Activated CD8-positive, alpha-beta T cell treated with anti-CD3 and anti-CD28 coated beads, Interleukin-2, amount 10 ng/mL, durations not matched to agents 7 days and 5 days (primary cell): ENCODE results near the gene GOLGA6D. TPM values are rescaled to one million over a fixed set of nuclear protein-coding genes. Genes with fewer than 3 reads are reported as not detected.
"Not testable (repeated sequence)": the region's sequence is repeated elsewhere in the genome, so short reads cannot be mapped to it uniquely, and the experiment has no call there.

ENCODE experiments used
- ATAC-seq: fragments of 150-1000 bp; cut with Tn5 transposase; one replicate; pipeline ENCODE4 v1.10.0; 2021; ENCODE audit warnings: moderate library complexity
- CTCF ChIA-PET: fragments of 350-600 bp; sonication (Branson Sonifier 250); formaldehyde crosslinking; loops from one replicate; lab custom pipeline; 2021; ENCODE audit warnings: antibody characterized with exemption; lab: Charles Lee
- POLR2A ChIA-PET: fragments of 350-600 bp; sonication (Branson Sonifier 250); formaldehyde crosslinking; loops from one replicate; lab custom pipeline; 2021; ENCODE audit warnings: antibody characterized with exemption; lab: Charles Lee
- DNase-seq: peaks from one replicate; pipeline ENCODE4 v3.0.0-alpha.2; 2020
- H3K27ac Mint-ChIP-seq: one replicate; pipeline ENCODE4 v1.8.0; 2021; ENCODE audit warnings: mild to moderate bottlenecking, mixed read lengths
- H3K27me3 Mint-ChIP-seq: one replicate; pipeline ENCODE4 v1.8.0; 2021; ENCODE audit warnings: low read depth, mixed read lengths
- H3K36me3 Mint-ChIP-seq: one replicate; pipeline ENCODE4 v1.8.0; 2021; ENCODE audit warnings: low read depth, mixed read lengths
- H3K4me1 Mint-ChIP-seq: one replicate; pipeline ENCODE4 v1.8.0; 2021; ENCODE audit warnings: low read depth, mixed read lengths
- H3K4me3 Mint-ChIP-seq: one replicate; pipeline ENCODE4 v1.8.0; 2021; ENCODE audit warnings: mild to moderate bottlenecking, mixed read lengths
- H3K9me3 Mint-ChIP-seq: one replicate; pipeline ENCODE4 v1.8.0; 2022; ENCODE audit warnings: mixed read lengths; ENCODE audit not compliant: insufficient read depth
- total RNA-seq, 2 experiments: library from RNA; stranded (reverse); gene quantifications; one replicate each; pipeline ENCODE4 v1.2.3, GENCODE V29; 2021

Gene GOLGA6D
- total RNA-seq, 2 experiments from 2014 or later = not detected

- Mint-ChIP-seq H3K9me3 (no peaks in the 10 kb centered on the region), H3K36me3 (no peaks in the 10 kb centered on the region), H3K27ac (no peak overlapping the region), H3K4me3 (no peak overlapping the region), H3K27me3 (peaks cover 9% of the 10 kb centered on the region), H3K4me1 (no peaks in the 10 kb centered on the region)
- ATAC-seq (no peak), DNase-seq (no peak)
- ChIA-PET POLR2A (no interaction called here), CTCF (no interaction called here)
These were observed 39.1 kb downstream of the GOLGA6D start for GRCh38 chr15:75321711-75322110.

GRCh38 chr15:75325922-75326321 is 43.3 kb downstream of the GOLGA6D start:
- H3K9me3 Mint-ChIP-seq = no peaks in the 10 kb centered on the region
- H3K4me1 Mint-ChIP-seq = no peaks in the 10 kb centered on the region
- H3K27me3 Mint-ChIP-seq = peaks cover 6% of the 10 kb centered on the region
- DNase-seq (no peak), ATAC-seq (no peak)
- H3K27ac Mint-ChIP-seq = no peak overlapping the region
- CTCF ChIA-PET = no interaction called here
- POLR2A ChIA-PET = no interaction called here
- H3K4me3 Mint-ChIP-seq = no peak overlapping the region
- no peaks in the 10 kb centered on the region for H3K36me3 Mint-ChIP-seq

- Mint-ChIP-seq H3K9me3 (no peaks in the 10 kb centered on the region), H3K36me3 (no peaks in the 10 kb centered on the region), H3K27me3 (peaks cover 3% of the 10 kb centered on the region), H3K27ac (no peak overlapping the region), H3K4me3 (no peak overlapping the region), H3K4me1 (no peaks in the 10 kb centered on the region)
- no peak for DNase-seq
- ChIA-PET POLR2A (no interaction called here), CTCF (no interaction called here)
- ATAC-seq = no peak
These were observed 44.4 kb downstream of the GOLGA6D start for GRCh38 chr15:75327005-75327404.

- Mint-ChIP-seq H3K9me3 (no peaks in the 10 kb centered on the region), H3K4me1 (no peaks in the 10 kb centered on the region), H3K36me3 (no peaks in the 10 kb centered on the region), H3K27ac (no peak overlapping the region), H3K4me3 (no peak overlapping the region), H3K27me3 (peaks cover 4% of the 10 kb centered on the region)
- ChIA-PET POLR2A (interaction anchor here (0.6 kb wide), 1 partner anchor 240 kb away, joined by 3 read pairs; no protein-coding TSS in a partner anchor), CTCF (no interaction called here)
- DNase-seq (no peak), ATAC-seq (no peak)
These were observed 44.9 kb downstream of the GOLGA6D start for GRCh38 chr15:75327491-75327890.

- H3K27ac Mint-ChIP-seq = no peak overlapping the region
- peaks cover 3% of the 10 kb centered on the region for H3K27me3 Mint-ChIP-seq
- ATAC-seq (no peak), DNase-seq (no peak)
- no peaks in the 10 kb centered on the region for H3K4me1 Mint-ChIP-seq
- H3K36me3 Mint-ChIP-seq = no peaks in the 10 kb centered on the region
- H3K4me3 Mint-ChIP-seq = no peak overlapping the region
- no peaks in the 10 kb centered on the region for H3K9me3 Mint-ChIP-seq
- ChIA-PET CTCF (no interaction called here), POLR2A (interaction anchor here (0.6 kb wide), 1 partner anchor 312 kb away, joined by 3 read pairs; no protein-coding TSS in a partner anchor)
These were observed 46.1 kb downstream of the GOLGA6D start for GRCh38 chr15:75328493-75329314.

- no peaks in the 10 kb centered on the region for H3K36me3 Mint-ChIP-seq
- ChIA-PET POLR2A (no interaction called here), CTCF (no interaction called here)
- no peaks in the 10 kb centered on the region for H3K9me3 Mint-ChIP-seq
- no peaks in the 10 kb centered on the region for H3K4me1 Mint-ChIP-seq
- H3K4me3 Mint-ChIP-seq = no peak overlapping the region
- no peak for ATAC-seq
- no peak for DNase-seq
- H3K27ac Mint-ChIP-seq = no peak overlapping the region
- peaks cover 3% of the 10 kb centered on the region for H3K27me3 Mint-ChIP-seq
These were observed 46.9 kb downstream of the GOLGA6D start for GRCh38 chr15:75329571-75329970.

GRCh38 chr15:75332093-75332492 is 49.5 kb downstream of the GOLGA6D start:
- H3K27ac Mint-ChIP-seq, H3K4me3 Mint-ChIP-seq, ATAC-seq, DNase-seq, POLR2A ChIA-PET, H3K27me3 Mint-ChIP-seq, CTCF ChIA-PET, H3K9me3 Mint-ChIP-seq, H3K36me3 Mint-ChIP-seq: not testable (repeated sequence)
- peaks cover 16% of the 10 kb centered on the region for H3K4me1 Mint-ChIP-seq

- DNase-seq, H3K9me3 Mint-ChIP-seq, ATAC-seq, H3K27me3 Mint-ChIP-seq, H3K36me3 Mint-ChIP-seq, H3K27ac Mint-ChIP-seq, H3K4me3 Mint-ChIP-seq: not testable (repeated sequence)
- CTCF ChIA-PET = interaction anchor here (1.6 kb wide), 1 partner anchor 34 kb away, joined by 4 read pairs; the partner anchor contains the start of gene MAN2C1
- peaks cover 16% of the 10 kb centered on the region for H3K4me1 Mint-ChIP-seq
- POLR2A ChIA-PET = interaction anchor here (3.5 kb wide), 1 partner anchor 34 kb away, joined by 12 read pairs; the partner anchor contains the start of gene MAN2C1
These were observed 51.2 kb downstream of the GOLGA6D start for GRCh38 chr15:75333654-75334419.

GRCh38 chr15:75335313-75335704 is 52.7 kb downstream of the GOLGA6D start:
- ATAC-seq (no peak), DNase-seq (no peak)
- peaks cover 3% of the 10 kb centered on the region for H3K27me3 Mint-ChIP-seq
- peak overlapping the region; percentile 96 for H3K4me3 Mint-ChIP-seq
- no peaks in the 10 kb centered on the region for H3K9me3 Mint-ChIP-seq
- ChIA-PET POLR2A (interaction anchor here (1.1 to 3.5 kb wide), 2 partner anchors 19 to 33 kb away, joined by 3 to 12 read pairs; partner anchors contain the start of gene MAN2C1), CTCF (interaction anchor here (0.8 to 1.6 kb wide), 4 partner anchors 29 to 313 kb away, joined by 3 to 4 read pairs (median 3); partner anchors contain the start of genes MAN2C1 and SNX33)
- H3K27ac Mint-ChIP-seq = peak overlapping the region; percentile 94
- peaks cover 5% of the 10 kb centered on the region for H3K36me3 Mint-ChIP-seq
- H3K4me1 Mint-ChIP-seq = peaks cover 16% of the 10 kb centered on the region

GRCh38 chr15:75335705-75336355 is 53.2 kb downstream of the GOLGA6D start, which contains the start of gene COMMD4:
Gene COMMD4 (plus strand): TSS chr15:75336063. CDS start chr15:75336090, 27 bp downstream.
- Mint-ChIP-seq H3K36me3 (peaks cover 6% of the 10 kb centered on the region), H3K9me3 (no peaks in the 10 kb centered on the region), H3K27ac (peak within 1 kb of the TSS; percentile 94), H3K4me1 (peaks cover 16% of the 10 kb centered on the region), H3K27me3 (peaks cover 3% of the 10 kb centered on the region), H3K4me3 (peak within 1 kb of the TSS; percentile 96)
- ChIA-PET CTCF (interaction anchor here (0.8 to 1.6 kb wide), 4 partner anchors 30 to 312 kb away, joined by 3 to 4 read pairs (median 3); partner anchors contain the start of genes MAN2C1 and SNX33), POLR2A (interaction anchor here (1.1 to 3.5 kb wide), 2 partner anchors 19 to 32 kb away, joined by 3 to 12 read pairs; partner anchors contain the start of gene MAN2C1)
- ATAC-seq (peak; percentile 89), DNase-seq (peak; percentile 91)

GRCh38 chr15:75338661-75339240 is 56.1 kb downstream of the GOLGA6D start:
- Mint-ChIP-seq H3K4me3 (no peak overlapping the region), H3K9me3 (no peaks in the 10 kb centered on the region), H3K4me1 (peaks cover 16% of the 10 kb centered on the region), H3K27ac (no peak overlapping the region), H3K36me3 (peaks cover 13% of the 10 kb centered on the region), H3K27me3 (no peaks in the 10 kb centered on the region)
- ChIA-PET POLR2A (no interaction called here), CTCF (no interaction called here)
- ATAC-seq (no peak), DNase-seq (no peak)
